KOPT-K1 (cell line): ENCODE measurements around the gene PPP1R1B.

Source experiments
- H3K27ac ChIP-seq: fragments of 200-600 bp; sonication (generic); 2 replicates; pipeline ENCODE4 v1.5.1; 2016; ENCODE audit warnings: antibody characterized with exemption, mild to moderate bottlenecking, low read depth, low read length; ENCODE audit not compliant: poor library complexity, severe bottlenecking
- H3K36me3 ChIP-seq: fragments of 200-600 bp; sonication (generic); 2 replicates; pipeline ENCODE4 v1.5.1; 2017; ENCODE audit warnings: antibody characterized with exemption, mild to moderate bottlenecking, low read length, moderate library complexity; ENCODE audit not compliant: insufficient read depth
- H3K9me3 ChIP-seq: fragments of 200-600 bp; sonication (generic); 2 replicates; pipeline ENCODE4 v1.5.1; 2017; ENCODE audit warnings: antibody characterized with exemption, low read length, mild to moderate bottlenecking; ENCODE audit not compliant: insufficient read depth, poor library complexity, severe bottlenecking

PPP1R1B gene

DNA sequence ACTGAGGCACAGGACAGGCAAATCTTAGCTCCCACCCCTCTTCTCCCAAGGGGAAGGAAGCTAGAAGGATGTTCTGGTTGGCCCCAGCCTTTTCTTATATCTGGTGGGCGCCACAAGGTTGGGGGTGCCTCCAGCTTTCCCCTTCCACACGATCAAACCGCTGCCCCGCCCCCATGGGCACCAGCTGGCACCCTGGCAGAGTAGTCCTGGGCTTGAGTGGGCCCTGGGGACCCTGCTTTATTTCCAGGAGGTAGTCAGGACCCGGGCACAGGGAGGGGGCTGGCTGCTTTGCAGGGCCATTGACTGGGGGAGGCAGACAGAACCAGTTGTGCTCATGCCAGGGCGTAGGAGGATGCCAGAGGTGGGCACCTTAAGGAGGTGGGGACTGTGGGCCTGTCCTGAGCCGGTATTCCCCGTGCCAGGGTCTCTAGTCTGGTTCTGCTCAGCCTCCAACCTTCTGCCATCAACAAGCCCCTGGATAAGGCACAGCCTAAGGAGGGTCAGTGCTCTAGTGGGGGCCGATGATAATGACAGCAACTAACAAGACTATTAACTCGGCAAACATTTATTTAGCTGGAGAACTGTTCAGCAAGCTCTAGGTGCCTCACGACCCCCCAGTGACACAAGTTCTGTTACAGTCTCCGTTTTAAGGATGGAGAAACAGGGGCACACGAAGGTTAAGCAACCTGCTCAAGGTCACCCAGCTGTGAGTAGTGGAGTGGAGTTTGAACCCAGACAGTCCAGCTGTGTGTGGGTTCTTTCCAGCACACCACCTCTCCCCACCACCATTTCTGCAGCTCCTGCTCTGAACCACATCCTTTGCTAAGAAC, 7.6 kb upstream of the PPP1R1B start:
- H3K36me3 ChIP-seq = no peaks in the 10 kb centered on the region
- H3K9me3 ChIP-seq = no peaks in the 10 kb centered on the region
- H3K27ac ChIP-seq = peak overlapping the region; percentile 8

GRCh38 chr17:39619786-39620101, 7.0 kb upstream of the PPP1R1B start:
- Histone ChIP-seq H3K9me3 (no peaks in the 10 kb centered on the region), H3K27ac (peak overlapping the region; percentile 8)

DNA sequence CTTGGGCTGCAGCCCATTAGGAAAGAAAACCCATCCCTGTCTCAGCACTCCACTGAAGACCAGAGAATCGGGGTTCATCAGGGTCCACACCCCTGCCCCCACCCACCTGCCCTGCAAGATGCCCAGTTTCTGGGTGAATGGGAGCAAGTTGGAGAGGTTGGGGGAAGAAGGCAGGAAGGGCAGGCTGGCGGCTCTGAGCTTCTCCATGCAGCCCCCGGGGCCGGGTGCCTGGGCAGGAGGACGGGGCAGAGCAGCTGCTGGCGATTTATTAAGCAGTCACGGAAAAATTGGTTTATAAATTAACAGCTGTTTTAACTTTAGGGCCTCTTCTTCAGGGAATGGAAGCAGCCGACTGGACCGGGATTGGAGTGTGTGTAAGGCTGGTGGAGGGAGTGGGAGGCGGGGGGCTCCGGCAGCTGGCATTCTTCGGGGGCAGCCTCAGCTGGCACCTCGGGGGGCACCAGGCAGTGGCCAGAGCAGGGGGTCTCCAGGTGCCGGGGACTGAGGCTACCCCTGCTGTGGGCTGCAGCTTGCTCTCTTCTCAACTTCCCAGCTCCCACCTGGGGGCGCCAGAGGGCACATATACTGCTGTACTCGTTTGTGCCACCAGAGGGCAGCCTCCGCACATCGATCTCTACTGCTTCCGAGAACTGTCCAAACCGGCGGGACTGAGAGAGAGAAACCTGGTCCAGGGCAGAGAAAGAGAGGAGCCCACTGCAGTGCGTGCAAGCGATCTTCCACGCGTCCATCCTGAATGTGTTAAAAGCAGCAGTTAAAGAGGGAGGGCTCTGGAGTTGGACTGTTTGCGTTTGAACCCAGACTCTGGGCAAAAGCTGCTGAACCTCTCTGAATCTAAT, 5.0 kb upstream of the PPP1R1B start:
- no peaks in the 10 kb centered on the region for H3K36me3 ChIP-seq
- no peaks in the 10 kb centered on the region for H3K9me3 ChIP-seq
- H3K27ac ChIP-seq = peak overlapping the region; percentile 17

More at GRCh38 chr17:39619786-39620101, 7.0 kb upstream of the PPP1R1B start:
- no peaks in the 10 kb centered on the region for H3K36me3 ChIP-seq

DNA sequence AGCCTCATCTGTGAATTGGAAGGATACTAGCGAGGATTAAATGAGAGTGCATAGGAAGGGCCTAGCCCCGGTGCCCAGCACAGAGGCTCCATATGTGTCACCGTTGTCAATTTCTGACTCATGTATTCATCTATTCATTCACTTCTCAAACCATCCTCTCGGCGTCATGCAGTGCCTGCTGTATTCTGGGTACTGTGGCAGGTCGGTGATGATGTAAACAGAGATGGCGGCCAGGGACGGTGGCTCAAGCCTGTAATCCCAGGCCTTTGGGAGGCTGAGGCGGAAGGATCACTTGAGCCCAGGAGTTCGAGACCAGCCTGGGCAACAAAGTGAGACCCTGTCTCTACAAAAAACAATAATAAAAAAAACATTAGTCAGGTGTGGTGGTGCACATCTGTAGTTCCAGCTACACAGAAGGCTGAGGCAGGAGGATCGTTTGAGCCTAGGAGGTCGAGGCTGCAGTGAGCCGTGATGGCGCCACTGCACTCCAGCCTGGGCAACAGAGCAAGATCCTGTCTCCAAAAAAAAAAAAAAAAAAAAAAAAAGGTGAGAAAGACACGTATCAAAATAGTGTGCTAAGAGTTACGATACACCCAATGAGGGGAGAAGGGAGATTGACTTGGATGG, 4.3 kb upstream of the PPP1R1B start:
- Histone ChIP-seq H3K27ac (peak overlapping the region; percentile 17), H3K36me3 (no peaks in the 10 kb centered on the region), H3K9me3 (no peaks in the 10 kb centered on the region)

DNA sequence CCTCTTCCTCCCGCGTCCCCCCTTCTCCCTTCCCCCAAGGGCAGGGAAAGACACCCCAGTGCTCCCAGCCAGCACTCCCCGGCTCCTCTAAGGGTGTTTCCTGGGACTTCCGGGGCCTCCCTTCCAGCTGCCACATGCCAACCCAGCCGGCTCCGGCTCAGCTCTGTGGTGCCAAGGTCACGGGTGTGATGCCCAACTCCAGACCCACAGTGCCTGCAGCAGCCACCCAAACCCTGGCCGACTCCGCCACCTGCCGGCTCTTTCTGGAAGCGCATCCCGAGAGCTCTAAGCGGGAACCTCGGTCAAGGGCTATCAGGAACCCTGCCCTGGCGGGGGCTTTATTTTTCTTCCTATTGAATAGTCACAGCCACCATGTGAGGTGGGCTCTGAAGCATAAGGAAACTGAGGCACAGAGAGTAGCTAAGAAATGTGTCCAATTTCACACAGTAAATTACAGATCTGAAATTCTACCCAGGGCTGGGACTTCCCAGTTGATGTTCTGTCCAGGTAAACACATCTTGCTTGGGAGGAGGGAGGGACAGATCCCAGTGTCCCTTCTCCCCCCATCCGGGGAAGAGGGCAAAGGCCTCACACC, 3.3 kb upstream of the PPP1R1B start:
- Histone ChIP-seq H3K9me3 (no peaks in the 10 kb centered on the region), H3K36me3 (no peaks in the 10 kb centered on the region), H3K27ac (no peak overlapping the region)

- no peaks in the 10 kb centered on the region for H3K9me3 ChIP-seq
- no peak overlapping the region for H3K27ac ChIP-seq
- H3K36me3 ChIP-seq = no peaks in the 10 kb centered on the region
These were observed 2.4 kb upstream of the PPP1R1B start for GRCh38 chr17:39624313-39624712.

DNA sequence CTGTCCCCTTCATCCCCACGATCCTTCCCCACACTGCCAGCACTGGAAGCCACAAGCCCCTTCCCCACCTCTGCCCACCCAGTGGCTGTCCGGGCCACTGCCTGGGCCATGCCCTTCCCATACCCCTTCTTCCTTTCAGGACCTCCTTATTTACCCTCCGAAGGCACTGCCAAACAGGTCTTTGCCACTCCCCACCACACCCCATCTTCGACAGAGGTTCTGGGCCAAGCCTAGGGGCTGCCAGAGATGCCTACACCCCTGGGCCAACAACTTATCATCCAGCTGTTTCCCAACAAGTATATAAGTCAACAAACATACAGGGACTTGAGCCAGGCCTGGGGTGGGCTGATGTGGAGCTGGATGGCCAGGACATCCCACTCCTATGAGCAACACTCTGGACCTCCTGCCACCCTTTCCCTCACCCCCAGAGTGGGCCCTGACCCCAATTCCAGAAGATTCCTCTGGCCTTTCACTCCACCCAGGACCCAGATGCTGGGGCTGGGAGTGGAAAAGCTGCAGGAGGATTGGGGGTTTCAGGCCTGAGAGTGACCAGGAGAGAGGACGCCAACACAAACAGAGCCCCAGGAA, 1.5 kb upstream of the PPP1R1B start:
- Histone ChIP-seq H3K36me3 (no peaks in the 10 kb centered on the region), H3K27ac (no peak overlapping the region), H3K9me3 (no peaks in the 10 kb centered on the region)

DNA sequence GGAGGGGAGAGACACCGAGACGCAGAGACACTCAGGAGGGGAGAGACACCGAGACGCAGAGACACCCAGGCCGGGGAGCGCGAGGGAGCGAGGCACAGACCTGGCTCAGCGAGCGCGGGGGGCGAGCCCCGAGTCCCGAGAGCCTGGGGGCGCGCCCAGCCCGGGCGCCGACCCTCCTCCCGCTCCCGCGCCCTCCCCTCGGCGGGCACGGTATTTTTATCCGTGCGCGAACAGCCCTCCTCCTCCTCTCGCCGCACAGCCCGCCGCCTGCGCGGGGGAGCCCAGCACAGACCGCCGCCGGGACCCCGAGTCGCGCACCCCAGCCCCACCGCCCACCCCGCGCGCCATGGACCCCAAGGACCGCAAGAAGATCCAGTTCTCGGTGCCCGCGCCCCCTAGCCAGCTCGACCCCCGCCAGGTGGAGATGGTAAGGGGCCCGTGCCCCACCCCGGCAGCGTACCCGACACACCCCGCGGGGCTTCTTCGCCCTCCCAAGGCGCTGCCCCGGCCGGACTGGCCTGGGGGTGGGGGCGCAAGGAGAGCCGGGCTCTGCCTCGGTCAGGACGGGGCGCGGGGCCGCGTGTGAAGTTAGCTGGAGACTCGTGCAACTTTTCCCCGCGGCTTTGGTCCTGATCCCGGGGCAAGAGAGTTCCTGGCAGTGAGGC, 427 bp downstream of the PPP1R1B start:
- no peaks in the 10 kb centered on the region for H3K36me3 ChIP-seq
- H3K9me3 ChIP-seq = no peaks in the 10 kb centered on the region
- H3K27ac ChIP-seq = no peak overlapping the region

- no peaks in the 10 kb centered on the region for H3K9me3 ChIP-seq
- no peaks in the 10 kb centered on the region for H3K36me3 ChIP-seq
- H3K27ac ChIP-seq = no peak overlapping the region
These were observed 1.2 kb downstream of the PPP1R1B start for GRCh38 chr17:39627712-39628516.

DNA sequence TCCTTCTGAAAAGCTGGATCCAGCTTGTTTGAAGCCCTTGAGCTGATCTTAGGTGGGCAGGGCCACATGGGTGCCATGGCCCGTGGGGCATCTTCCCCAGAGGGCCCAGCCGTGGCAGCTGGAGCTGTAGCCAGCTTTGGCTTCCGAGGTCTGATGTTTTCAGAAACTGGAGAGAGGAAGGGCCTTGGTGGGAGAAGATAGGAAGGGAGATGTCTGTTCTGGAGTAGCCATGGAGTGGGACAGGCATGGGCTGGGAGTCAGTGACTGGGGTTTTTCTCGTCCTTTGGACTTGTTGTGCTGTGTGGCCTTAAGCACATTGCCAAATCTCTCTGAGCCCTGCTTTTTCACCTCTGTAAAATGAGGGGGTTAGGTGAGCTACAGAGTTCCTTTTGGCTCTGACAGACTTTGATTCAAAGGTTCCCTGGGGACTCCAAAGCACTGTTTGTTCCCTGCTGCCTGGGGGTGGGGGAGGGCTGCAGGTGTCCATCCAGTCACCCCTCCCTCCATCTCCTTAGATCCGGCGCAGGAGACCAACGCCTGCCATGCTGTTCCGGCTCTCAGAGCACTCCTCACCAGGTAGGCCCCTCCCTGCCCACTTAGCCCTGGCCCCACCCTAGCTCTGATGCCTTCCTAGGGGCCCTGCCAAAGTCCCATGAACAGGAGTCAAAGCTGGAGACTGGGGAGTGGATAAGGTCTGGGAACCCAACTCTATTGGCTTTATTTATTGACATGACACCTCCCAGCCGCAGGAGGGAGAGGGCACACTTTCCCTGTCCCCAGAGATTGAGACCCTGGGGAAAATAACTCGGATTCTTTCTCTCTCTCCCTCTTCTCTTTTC, 2.1 kb downstream of the PPP1R1B start:
- Histone ChIP-seq H3K9me3 (no peaks in the 10 kb centered on the region), H3K36me3 (no peaks in the 10 kb centered on the region), H3K27ac (no peak overlapping the region)

DNA sequence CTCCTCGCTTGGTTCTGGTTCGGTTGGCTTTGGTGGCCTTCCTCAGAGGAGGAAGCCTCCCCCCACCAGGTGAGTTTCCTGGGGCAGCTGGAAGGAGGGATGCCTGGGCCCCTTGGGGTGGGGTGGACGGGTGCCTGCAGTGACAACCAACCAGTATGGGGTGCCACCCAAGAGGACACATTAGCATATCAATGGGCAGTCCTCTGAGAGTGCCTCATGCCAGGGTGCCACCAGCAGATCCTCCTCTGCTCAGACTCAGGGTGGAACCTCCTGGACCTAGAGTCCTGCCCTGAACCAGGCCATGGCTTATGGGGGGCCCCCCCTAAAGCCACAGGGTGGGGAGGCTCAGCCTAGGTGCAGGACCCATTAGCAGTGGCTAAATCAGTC, 2.7 kb downstream of the PPP1R1B start:
- H3K27ac ChIP-seq = no peak overlapping the region
- H3K36me3 ChIP-seq = no peaks in the 10 kb centered on the region
- no peaks in the 10 kb centered on the region for H3K9me3 ChIP-seq

DNA sequence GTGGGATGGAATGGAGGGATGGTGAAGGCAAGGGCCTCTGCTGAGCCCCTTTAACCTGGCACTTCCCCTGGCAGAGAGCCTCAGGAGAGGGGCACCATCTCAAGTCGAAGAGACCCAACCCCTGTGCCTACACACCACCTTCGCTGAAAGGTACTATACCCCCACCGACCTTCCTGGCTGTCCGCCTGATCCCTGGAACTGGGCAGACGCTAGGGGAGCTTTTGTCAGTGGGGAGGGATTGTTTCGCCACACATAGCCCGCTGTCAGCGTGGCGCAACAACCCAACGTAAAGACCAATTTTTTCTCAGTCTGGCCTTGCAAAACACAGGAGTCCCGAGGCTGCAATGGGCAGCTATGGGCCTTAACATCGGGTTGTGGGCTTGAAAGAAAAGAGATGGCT, 3.1 kb downstream of the PPP1R1B start:
- Histone ChIP-seq H3K36me3 (no peaks in the 10 kb centered on the region), H3K9me3 (no peaks in the 10 kb centered on the region), H3K27ac (no peak overlapping the region)

DNA sequence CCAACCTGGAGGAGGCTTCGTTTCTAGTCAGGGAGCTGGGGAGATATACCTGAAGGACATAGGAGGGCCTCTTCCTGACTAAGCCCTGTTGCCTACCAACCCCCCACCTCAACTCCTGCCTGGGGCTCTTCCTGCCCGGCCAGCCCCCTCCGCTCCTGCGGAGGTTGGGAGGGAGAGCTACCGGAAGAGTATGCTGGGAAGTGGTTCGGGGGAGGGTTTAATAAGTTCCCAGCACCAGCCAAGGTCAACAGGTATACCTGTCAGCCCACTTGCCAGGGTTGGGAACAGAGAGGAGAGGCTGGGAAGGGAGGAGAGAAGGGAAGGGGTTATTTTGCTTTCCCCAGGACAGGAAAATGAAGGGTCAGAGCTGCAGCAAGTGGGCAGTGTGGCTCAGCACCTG, 4.7 kb downstream of the PPP1R1B start:
- Histone ChIP-seq H3K9me3 (no peaks in the 10 kb centered on the region), H3K27ac (peak overlapping the region; percentile 51), H3K36me3 (no peaks in the 10 kb centered on the region)
